Naive thymus-derived CD4-positive, alpha-beta T cell (primary cell): ENCODE results near the gene RWDD2A. TPM values are rescaled to one million over a fixed set of nuclear protein-coding genes. Genes with fewer than 3 reads are reported as not detected.
"Not testable (repeated sequence)": the region's sequence is repeated elsewhere in the genome, so short reads cannot be mapped to it uniquely, and the experiment has no call there.

Experiments used
- ATAC-seq: fragments of 150-1000 bp; cut with Tn5 transposase; 2 replicates; pipeline ENCODE4 v1.10.0; 2021; ENCODE audit warnings: mild to moderate bottlenecking, moderate library complexity
- CTCF ChIA-PET: fragments of 350-600 bp; sonication (Branson Sonifier 250); formaldehyde crosslinking; loops from one replicate; lab custom pipeline; 2021; ENCODE audit warnings: antibody characterized with exemption; lab: Charles Lee
- POLR2A ChIA-PET: fragments of 350-600 bp; sonication (Branson Sonifier 250); formaldehyde crosslinking; loops from one replicate; lab custom pipeline; 2021; ENCODE audit warnings: antibody characterized with exemption, inconsistent platforms; lab: Charles Lee
- DNase-seq, 9 donors: peaks; one replicate each; pipeline versions ENCODE4 v3.0.0 to v3.0.0-alpha.2; 2020 to 2022; ENCODE audit warnings: mixed read lengths in 1 of 9
- H3K27ac ChIP-seq: one replicate; pipeline ENCODE4 v1.7.0; 2013; ENCODE audit warnings: mild to moderate bottlenecking, low read depth, low read length, moderate library complexity
- H3K27me3 ChIP-seq, 2 donors: one replicate each; pipeline ENCODE4 v1.7.0; 2013; ENCODE audit warnings: low read length in 2 of 2, mild to moderate bottlenecking in 2 of 2, moderate library complexity in 2 of 2; ENCODE audit not compliant: control insufficient read depth in 2 of 2, insufficient read depth in 2 of 2
- H3K36me3 ChIP-seq, 3 experiments: 1 replicate in 2 of 3; 2 replicates in 1 of 3; pipeline ENCODE4 v1.7.0; 2013; ENCODE audit warnings: low read length in 3 of 3, mild to moderate bottlenecking in 3 of 3, moderate library complexity in 1 of 3; ENCODE audit not compliant: insufficient read depth in 3 of 3, control insufficient read depth in 2 of 3
- H3K4me1 ChIP-seq, 2 donors: one replicate each; pipeline ENCODE4 v1.7.0; 2013; ENCODE audit warnings: low read length in 2 of 2, mild to moderate bottlenecking in 2 of 2, moderate library complexity in 1 of 2; ENCODE audit not compliant: control insufficient read depth in 2 of 2, insufficient read depth in 2 of 2
- H3K4me3 ChIP-seq: 2 replicates; pipeline ENCODE4 v1.7.0; 2013; ENCODE audit warnings: mild to moderate bottlenecking, low read length
- H3K9me3 ChIP-seq, 3 experiments: 1 replicate in 2 of 3; 2 replicates in 1 of 3; pipeline ENCODE4 v1.7.0; 2013; ENCODE audit warnings: low read length in 3 of 3; ENCODE audit not compliant: control insufficient read depth in 2 of 3
- H3K27ac Mint-ChIP-seq, 9 donors: one replicate each; pipeline ENCODE4 v1.8.0; 2020 to 2022; ENCODE audit warnings: mixed read lengths in 9 of 9, mild to moderate bottlenecking in 8 of 9, moderate library complexity in 5 of 9, inconsistent platforms in 2 of 9
- H3K27me3 Mint-ChIP-seq, 5 donors: one replicate each; pipeline ENCODE4 v1.8.0; 2021 to 2022; ENCODE audit warnings: mixed read lengths in 5 of 5, mild to moderate bottlenecking in 1 of 5
- H3K36me3 Mint-ChIP-seq, 5 donors: one replicate each; pipeline ENCODE4 v1.8.0; 2020 to 2022; ENCODE audit warnings: mixed read lengths in 5 of 5, mild to moderate bottlenecking in 3 of 5, inconsistent platforms in 1 of 5
- H3K4me1 Mint-ChIP-seq, 7 donors: one replicate each; pipeline ENCODE4 v1.8.0; 2020 to 2022; ENCODE audit warnings: mixed read lengths in 7 of 7, mild to moderate bottlenecking in 3 of 7, inconsistent platforms in 1 of 7
- H3K4me3 Mint-ChIP-seq, 10 donors: one replicate each; pipeline ENCODE4 v1.8.0; 2020 to 2022; ENCODE audit warnings: mild to moderate bottlenecking in 10 of 10, mixed read lengths in 10 of 10, moderate library complexity in 6 of 10, inconsistent platforms in 2 of 10
- H3K9me3 Mint-ChIP-seq, 11 donors: one replicate each; pipeline ENCODE4 v1.8.0; 2020 to 2022; ENCODE audit warnings: mixed read lengths in 11 of 11, mild to moderate bottlenecking in 4 of 11, inconsistent platforms in 1 of 11, moderate library complexity in 1 of 11
- intact Hi-C, 2 donors: fragments of 100-400 bp; cut with micrococcal nuclease; formaldehyde crosslinking; loops; one replicate each; pipeline ENCODE4 v1.15.1; 2023
- polyA plus RNA-seq, 2 donors: library from polyadenylated mRNA; unstranded; fragments of 300-500 nt; fragmentation: Illumina TruSeq; gene quantifications; one replicate each; pipeline ENCODE4 v1.2.3, GENCODE V29; 2021
- total RNA-seq, 6 experiments: library from RNA in 5 of 6; stranded (reverse) in 5 of 6; gene quantifications; 1 replicate in 5 of 6; 2 replicates in 1 of 6; pipeline ENCODE4 v1.2.3 and lab custom pipeline; 2021 to 2026

RWDD2A gene
- total and polyA plus RNA-seq, 7 experiments from 2014 or later = 1.8 to 6.4 (median 3.2) TPM

DNA sequence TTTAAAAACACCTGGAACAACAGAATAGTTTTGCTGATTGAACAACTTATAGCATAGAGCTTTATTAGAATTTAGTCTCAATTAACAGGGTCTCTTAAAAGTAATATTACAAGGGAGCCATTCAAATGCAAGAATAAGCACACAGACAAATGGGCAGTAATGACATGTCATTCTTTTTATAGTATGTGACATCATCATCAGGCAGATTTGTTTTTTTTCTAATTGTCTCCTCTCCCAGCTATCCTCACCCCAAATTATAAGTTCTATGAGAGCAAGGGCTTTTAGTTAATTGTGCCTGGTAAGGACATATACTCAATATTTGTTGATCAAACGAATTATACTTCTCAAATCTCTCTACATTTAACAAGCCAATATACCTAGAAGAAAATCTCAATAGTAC, 11.0 kb upstream of the RWDD2A start:
- Mint-ChIP-seq H3K27me3 (no peaks in the 10 kb centered on the region), H3K27ac (peak overlapping the region in 2 of 9 donors; percentile 3 to 43), H3K36me3 (peaks cover 11 to 51% (median 37%) of the 10 kb centered on the region in 5 donors), H3K4me3 (no peak overlapping the region), H3K9me3 (no peaks in the 10 kb centered on the region), H3K4me1 (peaks cover 0 to 29% (median 16%) of the 10 kb centered on the region in 7 donors)
- ChIA-PET CTCF (no interaction called here), POLR2A (no interaction called here)
- no peak overlapping the region for H3K4me3 ChIP-seq
- H3K27ac ChIP-seq = no peak overlapping the region
- intact Hi-C loops = no loop called here
- H3K36me3 ChIP-seq = peaks cover 0 to 31% (median 0%) of the 10 kb centered on the region in 3 experiments
- H3K27me3 ChIP-seq = no peaks in the 10 kb centered on the region
- no peak for ATAC-seq
- H3K4me1 ChIP-seq = no peaks in the 10 kb centered on the region
- H3K9me3 ChIP-seq = no peaks in the 10 kb centered on the region
- DNase-seq = no peak

DNA sequence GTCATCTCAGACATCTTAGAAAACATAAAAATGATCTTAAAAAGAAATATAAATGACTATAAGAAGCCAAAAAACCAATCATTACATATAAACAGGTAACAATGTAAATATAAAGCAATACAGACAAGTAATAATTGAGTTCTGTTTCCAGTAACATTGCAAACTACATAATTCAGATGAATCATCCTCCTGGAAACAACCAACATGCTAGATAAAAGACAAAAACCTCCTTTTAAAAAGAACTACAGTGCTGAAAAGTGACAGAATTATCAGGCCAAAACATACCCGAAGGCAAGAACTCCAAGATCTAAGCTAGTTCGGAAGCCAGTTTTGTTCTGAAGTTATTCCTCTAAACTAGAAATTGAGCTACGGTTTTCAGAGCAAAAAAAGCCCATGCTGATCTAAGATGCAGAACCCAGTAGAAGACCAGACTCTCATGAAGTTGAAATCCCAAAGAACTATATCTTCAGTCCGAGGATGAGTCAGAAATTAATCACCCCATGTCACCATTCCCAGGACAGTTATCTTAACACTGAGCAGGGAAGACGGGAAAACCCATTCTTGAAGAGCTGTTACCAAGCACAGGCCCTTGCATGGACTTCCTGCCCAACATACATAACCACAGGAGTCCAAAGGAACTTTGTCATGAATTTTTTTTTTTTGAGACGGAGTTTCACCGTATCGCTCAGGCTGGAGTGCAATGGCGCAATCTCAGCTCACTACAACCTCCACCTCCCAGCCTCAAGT, 9.9 kb upstream of the RWDD2A start:
- peaks cover 0 to 34% (median 17%) of the 10 kb centered on the region in 7 donors for H3K4me1 Mint-ChIP-seq
- ATAC-seq (no peak), DNase-seq (no peak)
- POLR2A ChIA-PET = no interaction called here
- peak overlapping the region in 2 of 9 donors; percentile 8 to 15 for H3K27ac Mint-ChIP-seq
- peaks cover 11 to 51% (median 37%) of the 10 kb centered on the region in 5 donors for H3K36me3 Mint-ChIP-seq
- no peaks in the 10 kb centered on the region for H3K27me3 Mint-ChIP-seq
- intact Hi-C loops = no loop called here
- Histone ChIP-seq H3K4me1 (no peaks in the 10 kb centered on the region), H3K9me3 (no peaks in the 10 kb centered on the region), H3K4me3 (no peak overlapping the region), H3K36me3 (peaks cover 0 to 30% (median 0%) of the 10 kb centered on the region in 3 experiments), H3K27me3 (no peaks in the 10 kb centered on the region), H3K27ac (no peak overlapping the region)
- no peaks in the 10 kb centered on the region for H3K9me3 Mint-ChIP-seq
- H3K4me3 Mint-ChIP-seq = no peak overlapping the region
- CTCF ChIA-PET = interaction anchor here (1.2 kb wide), 1 partner anchor 118 kb away, joined by 3 read pairs; the partner anchor contains the start of gene UBE3D

DNA sequence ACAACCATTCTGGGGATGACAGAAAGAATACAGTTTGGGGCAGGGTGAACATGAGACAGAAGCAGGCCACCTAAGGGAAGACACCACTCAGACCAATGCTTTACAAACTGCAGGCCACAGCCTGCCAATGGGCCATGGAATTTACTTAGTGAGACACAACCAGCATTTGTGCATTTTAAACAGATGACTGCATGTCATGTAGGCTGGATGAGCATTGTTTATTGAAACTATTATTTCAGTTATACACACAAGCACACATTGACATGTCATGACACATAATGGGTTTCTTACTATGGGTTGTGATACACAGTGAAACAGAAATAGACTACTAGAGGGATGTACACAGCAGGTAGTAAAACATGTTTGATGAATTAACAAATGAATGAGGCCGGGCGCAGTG, 8.1 kb upstream of the RWDD2A start:
- Mint-ChIP-seq H3K4me1 (peaks cover 3 to 47% (median 34%) of the 10 kb centered on the region in 7 donors), H3K27me3 (no peaks in the 10 kb centered on the region), H3K27ac (peak overlapping the region in 2 of 9 donors; percentile 5 to 54), H3K9me3 (no peaks in the 10 kb centered on the region), H3K36me3 (peaks cover 11 to 54% (median 32%) of the 10 kb centered on the region in 5 donors), H3K4me3 (no peak overlapping the region)
- ChIA-PET POLR2A (interaction anchor here (0.8 to 1.0 kb wide), 2 partner anchors 11 to 704 kb away, joined by 3 read pairs; no protein-coding TSS in a partner anchor), CTCF (no interaction called here)
- H3K27ac ChIP-seq = no peak overlapping the region
- H3K4me3 ChIP-seq = no peak overlapping the region
- no peaks in the 10 kb centered on the region for H3K4me1 ChIP-seq
- ATAC-seq (no peak), DNase-seq (no peak)
- intact Hi-C loops = no loop called here
- no peaks in the 10 kb centered on the region for H3K9me3 ChIP-seq
- H3K36me3 ChIP-seq = peaks cover 0 to 34% (median 0%) of the 10 kb centered on the region in 3 experiments
- no peaks in the 10 kb centered on the region for H3K27me3 ChIP-seq

DNA sequence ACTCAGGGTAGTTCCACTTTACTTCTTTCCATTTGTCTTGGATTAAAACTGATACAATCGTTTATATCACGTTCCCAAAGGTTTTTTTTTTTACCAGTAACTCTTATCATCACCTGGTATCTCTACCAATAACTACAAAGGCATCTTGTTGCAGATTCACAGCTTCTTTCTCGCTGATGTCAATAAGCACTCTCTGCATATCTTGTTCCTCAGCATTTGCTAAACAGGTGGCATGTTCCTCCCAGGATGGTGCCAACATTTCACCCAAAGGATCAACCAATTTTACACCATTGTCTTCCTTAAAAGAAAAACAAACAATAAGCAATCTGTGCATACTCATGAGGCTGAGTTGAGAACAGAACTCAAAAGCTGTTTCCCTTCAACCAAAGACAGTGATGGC, 4.7 kb upstream of the RWDD2A start:
- ChIA-PET POLR2A (no interaction called here), CTCF (interaction anchor here (0.9 kb wide), 1 partner anchor 27 kb away, joined by 3 read pairs; no protein-coding TSS in a partner anchor)
- Mint-ChIP-seq H3K9me3 (no peaks in the 10 kb centered on the region), H3K4me3 (no peak overlapping the region), H3K36me3 (peaks cover 11 to 37% (median 21%) of the 10 kb centered on the region in 5 donors), H3K27me3 (no peaks in the 10 kb centered on the region), H3K27ac (peak overlapping the region in 1 of 9 donors; percentile 38), H3K4me1 (peaks cover 17 to 55% (median 46%) of the 10 kb centered on the region in 7 donors)
- H3K36me3 ChIP-seq = peaks cover 0 to 22% (median 0%) of the 10 kb centered on the region in 3 experiments
- H3K27me3 ChIP-seq = no peaks in the 10 kb centered on the region
- ATAC-seq (no peak), DNase-seq (no peak)
- H3K27ac ChIP-seq = no peak overlapping the region
- no peak overlapping the region for H3K4me3 ChIP-seq
- no peaks in the 10 kb centered on the region for H3K9me3 ChIP-seq
- H3K4me1 ChIP-seq = peaks cover 5 to 6% of the 10 kb centered on the region in 2 donors
- intact Hi-C loops = no loop called here

DNA sequence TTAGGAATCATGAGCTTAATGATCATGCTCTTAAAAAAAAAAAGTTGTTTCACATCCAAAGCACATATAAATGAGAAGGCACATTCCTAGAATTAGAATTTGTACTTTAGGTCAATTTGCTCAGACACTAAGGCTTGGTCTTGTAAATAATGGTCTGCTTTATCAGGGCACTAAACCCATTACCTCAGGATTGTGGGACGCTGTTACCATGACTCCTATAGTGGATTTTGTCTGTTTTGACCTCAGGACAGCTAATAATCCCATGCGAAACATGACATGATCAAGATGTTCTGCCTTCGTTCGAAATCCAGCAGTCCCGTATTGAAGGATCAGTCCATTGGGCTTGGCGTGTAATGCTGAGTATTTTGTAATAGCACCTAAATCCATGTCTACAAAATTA, 2.5 kb upstream of the RWDD2A start:
- Histone ChIP-seq H3K27ac (no peak overlapping the region), H3K4me1 (peaks cover 5 to 12% of the 10 kb centered on the region in 2 donors), H3K9me3 (no peaks in the 10 kb centered on the region), H3K27me3 (no peaks in the 10 kb centered on the region), H3K4me3 (no peak overlapping the region), H3K36me3 (peaks cover 0 to 13% (median 0%) of the 10 kb centered on the region in 3 experiments)
- no peak for ATAC-seq
- ChIA-PET POLR2A (no interaction called here), CTCF (interaction anchor here (0.6 to 1.7 kb wide), 2 partner anchors 50 to 125 kb away, joined by 4 to 7 read pairs; partner anchors contain the start of gene UBE3D)
- Mint-ChIP-seq H3K27ac (peak overlapping the region in 1 of 9 donors; percentile 20), H3K36me3 (peaks cover 4 to 21% (median 12%) of the 10 kb centered on the region in 5 donors), H3K4me3 (peak overlapping the region in 4 of 10 donors; percentile 16 to 69 (median 42)), H3K4me1 (peaks cover 24 to 65% (median 58%) of the 10 kb centered on the region in 7 donors), H3K9me3 (no peaks in the 10 kb centered on the region), H3K27me3 (peaks cover 0 to 6% (median 0%) of the 10 kb centered on the region in 5 donors)
- DNase-seq = no peak
- intact Hi-C loops = loop anchor here (5.0 to 10.0 kb wide), 3 partner anchors 667 to 1438 kb away; partner anchors contain the start of genes CEP162 (in 1 of the 2), CYB5R4 (in 1 of the 2) and TENT5A (in 1 of the 2)

DNA sequence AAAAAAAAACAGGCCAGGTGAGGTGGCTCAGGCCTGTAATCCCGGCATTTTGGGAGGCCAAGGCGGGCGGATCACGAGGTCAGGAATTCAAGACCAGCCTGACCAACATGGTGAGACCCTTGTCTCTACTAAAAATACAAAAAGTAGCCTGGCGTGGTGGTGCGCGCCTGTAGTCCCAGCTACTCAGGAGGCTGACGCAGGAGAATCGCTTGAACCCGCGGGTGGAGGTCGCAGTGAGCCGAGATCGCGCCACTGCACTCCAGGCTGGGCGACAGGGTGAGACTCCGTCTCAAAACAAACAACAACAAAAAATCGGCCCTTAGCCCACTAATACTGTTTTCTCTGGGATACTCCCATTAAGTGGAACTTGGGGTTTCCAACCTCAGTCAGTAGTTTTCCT, 1.2 kb upstream of the RWDD2A start:
- H3K4me3 ChIP-seq = peak overlapping the region; percentile 93
- DNase-seq, ATAC-seq, H3K9me3 ChIP-seq, H3K27me3 Mint-ChIP-seq, CTCF ChIA-PET, H3K27ac ChIP-seq, H3K9me3 Mint-ChIP-seq, H3K27me3 ChIP-seq: not testable (repeated sequence)
- peak overlapping the region; percentile 92 to 99 (median 98) for H3K4me3 Mint-ChIP-seq
- POLR2A ChIA-PET = interaction anchor here (0.7 kb wide), 1 partner anchor 25 kb away, joined by 3 read pairs; no protein-coding TSS in a partner anchor
- H3K27ac Mint-ChIP-seq = peak overlapping the region in 7 of 9 donors; percentile 38 to 99 (median 95)
- peaks cover 0 to 18% (median 5%) of the 10 kb centered on the region in 5 donors for H3K36me3 Mint-ChIP-seq
- peaks cover 24 to 69% (median 63%) of the 10 kb centered on the region in 7 donors for H3K4me1 Mint-ChIP-seq
- H3K36me3 ChIP-seq = peaks cover 0 to 13% (median 0%) of the 10 kb centered on the region in 3 experiments
- intact Hi-C loops = loop anchor here (2.0 to 10.0 kb wide), 8 partner anchors 17 to 1440 kb away; partner anchors contain the start of genes CYB5R4 (in 2 of the 2), TENT5A (in 2 of the 2), CEP162 (in 1 of the 2) and IBTK (in 1 of the 2)
- peaks cover 5 to 12% of the 10 kb centered on the region in 2 donors for H3K4me1 ChIP-seq
